PC-3 (cell line): ENCODE data around the gene PEA15. TPM values are rescaled to one million over a fixed set of nuclear protein-coding genes. Genes with fewer than 3 reads are reported as not detected.

Experiments
- ATAC-seq: fragments of 200-7000 bp; cut with Tn5 transposase; 2 replicates; pipeline ENCODE4 v1.9.1; 2020; ENCODE audit warnings: mild to moderate bottlenecking, moderate library complexity
- BruUV-seq: library from RNA; stranded (reverse); fragments of 400-500 nt; replicated peaks from 2 replicates; lab custom pipeline; 2021; lab: Mats Ljungman, UMichigan
- CTCF ChIA-PET: fragments of 300-600 bp; sonication (Branson Sonifier 250); formaldehyde crosslinking; loops from one replicate; lab custom pipeline; 2022; ENCODE audit warnings: antibody characterized with exemption; lab: Charles Lee
- POLR2A ChIA-PET: fragments of 300-600 bp; sonication (Branson Sonifier 250); formaldehyde crosslinking; loops from one replicate; lab custom pipeline; 2022; ENCODE audit warnings: antibody characterized with exemption; ENCODE audit not compliant: unreplicated experiment; lab: Charles Lee
- DNase-seq: peaks from one replicate; pipeline ENCODE4 v3.0.0-alpha.2; 2015
- H2AFZ ChIP-seq: fragments of 300-600 bp; sonication (generic); 2 replicates; pipeline ENCODE4 v1.6.0; 2016; ENCODE audit warnings: antibody characterized with exemption, low read length
- H3F3A ChIP-seq: fragments of 300-600 bp; sonication (generic); one replicate; pipeline ENCODE4 v1.6.0; 2017; ENCODE audit warnings: antibody characterized with exemption, low read length, control low read depth, mild to moderate bottlenecking; ENCODE audit not compliant: unreplicated experiment
- H3K27ac ChIP-seq: fragments of 300-600 bp; sonication (generic); 2 replicates; pipeline ENCODE4 v1.5.1; 2016; ENCODE audit warnings: mild to moderate bottlenecking, low read length
- H3K27me3 ChIP-seq: fragments of 300-600 bp; sonication (generic); 2 replicates; pipeline ENCODE4 v1.6.1; 2016; ENCODE audit warnings: low read length, mixed read lengths
- H3K36me3 ChIP-seq: fragments of 300-600 bp; sonication (generic); 2 replicates; pipeline ENCODE4 v1.6.1; 2016; ENCODE audit warnings: low read depth, mixed run types, low read length, mixed read lengths
- H3K4me1 ChIP-seq: fragments of 300-600 bp; sonication (generic); 2 replicates; pipeline ENCODE4 v1.5.1; 2016; ENCODE audit warnings: low read length; ENCODE audit not compliant: insufficient read depth
- H3K4me2 ChIP-seq: fragments of 300-600 bp; sonication (generic); 2 replicates; pipeline ENCODE4 v1.6.0; 2016; ENCODE audit warnings: low read length
- H3K4me3 ChIP-seq: fragments of 300-600 bp; sonication (generic); 2 replicates; pipeline ENCODE4 v1.5.1; 2016; ENCODE audit warnings: mild to moderate bottlenecking, low read length, mixed read lengths
- H3K79me2 ChIP-seq: fragments of 300-600 bp; sonication (generic); 2 replicates; pipeline ENCODE4 v1.6.1; 2017; ENCODE audit warnings: low read length, mixed read lengths
- H3K9ac ChIP-seq: fragments of 300-600 bp; sonication (generic); 2 replicates; pipeline ENCODE4 v1.6.0; 2016; ENCODE audit warnings: mild to moderate bottlenecking, low read length
- H3K9me2 ChIP-seq: fragments of 300-600 bp; sonication (generic); replicated peaks from 2 replicates; pipeline ENCODE4 v1.6.1; 2016; ENCODE audit warnings: mixed run types, low read length, mixed read lengths
- H3K9me3 ChIP-seq: fragments of 300-600 bp; sonication (generic); 2 replicates; pipeline ENCODE4 v1.6.1; 2016; ENCODE audit warnings: low read length, mixed read lengths
- H4K20me1 ChIP-seq: fragments of 300-600 bp; sonication (generic); 2 replicates; pipeline ENCODE4 v1.6.1; 2016; ENCODE audit warnings: low read length, mixed read lengths
- CTCF ChIP-seq: fragments of 300-600 bp; sonication (generic); conservative IDR thresholded peaks from 2 replicates; pipeline ENCODE4 v1.5.1; 2017; ENCODE audit warnings: antibody characterized with exemption, low read depth, mild to moderate bottlenecking, low read length
- EZH2 ChIP-seq: fragments of 300-600 bp; sonication (generic); IDR thresholded peaks from one replicate; pipeline ENCODE4 v1.6.1; 2017; ENCODE audit warnings: antibody characterized with exemption, mild to moderate bottlenecking, low read length; ENCODE audit not compliant: unreplicated experiment
- EZH2phosphoT487 ChIP-seq: fragments of 300-600 bp; sonication (generic); IDR thresholded peaks from 2 replicates; pipeline ENCODE4 v1.6.1; 2018; ENCODE audit warnings: mild to moderate bottlenecking, antibody characterized with exemption, low read length, borderline replicate concordance
- intact Hi-C: fragments of 100-400 bp; cut with micrococcal nuclease; formaldehyde crosslinking; loops from 2 replicates; pipeline ENCODE4 v1.9.0; 2023
- total RNA-seq: library from RNA; depleted of rRNA; stranded (reverse); fragments of >200 nt; gene quantifications from 2 replicates; pipeline ENCODE4 v1.2.3, GENCODE V29; 2014

PEA15 gene
- total RNA-seq, 1 experiment from 2014 or later = 90.3 TPM

- Histone ChIP-seq H2AFZ (no peak overlapping the region), H3K36me3 (no peaks in the 10 kb centered on the region), H4K20me1 (no peaks in the 10 kb centered on the region), H3K79me2 (no peaks in the 10 kb centered on the region), H3K27ac (no peak overlapping the region), H3K4me3 (no peak overlapping the region), H3K4me1 (peaks cover 9% of the 10 kb centered on the region; the same call in 1 of the 2 replicates), H3K27me3 (no peaks in the 10 kb centered on the region), H3K9me2 (no peaks in the 10 kb centered on the region), H3K4me2 (no peak overlapping the region), H3F3A (no peaks in the 10 kb centered on the region), H3K9me3 (no peaks in the 10 kb centered on the region), H3K9ac (no peak overlapping the region)
- TF ChIP-seq CTCF (no peak), EZH2phosphoT487 (no peak), EZH2 (no peak)
- ATAC-seq (no peak), DNase-seq (no peak)
- POLR2A ChIA-PET = no interaction called here
- no TSS peak for BruUV-seq
- CTCF ChIA-PET = interaction anchor here (2.1 kb wide), 1 partner anchor 28 kb away, joined by 99 read pairs; no protein-coding TSS in a partner anchor
- intact Hi-C loops = loop anchor here (2.0 kb wide), 1 partner anchor 53 kb away; no protein-coding TSS in a partner anchor
These were observed 13.4 kb upstream of the PEA15 start for GRCh38 chr1:160191756-160192155.

- Histone ChIP-seq H3K9ac (no peak overlapping the region), H3K79me2 (no peaks in the 10 kb centered on the region), H2AFZ (no peak overlapping the region), H4K20me1 (no peaks in the 10 kb centered on the region), H3K9me2 (no peaks in the 10 kb centered on the region), H3K4me2 (no peak overlapping the region), H3K4me3 (no peak overlapping the region), H3K4me1 (peaks cover 9% of the 10 kb centered on the region; the same call in 1 of the 2 replicates), H3K9me3 (no peaks in the 10 kb centered on the region), H3K27ac (no peak overlapping the region), H3K27me3 (no peaks in the 10 kb centered on the region), H3K36me3 (no peaks in the 10 kb centered on the region), H3F3A (no peaks in the 10 kb centered on the region)
- ATAC-seq (no peak), DNase-seq (no peak)
- CTCF ChIA-PET = interaction anchor here (2.1 kb wide), 1 partner anchor 27 kb away, joined by 99 read pairs; no protein-coding TSS in a partner anchor
- no TSS peak for BruUV-seq
- intact Hi-C loops = loop anchor here (2.0 kb wide), 1 partner anchor 53 kb away; no protein-coding TSS in a partner anchor
- no peak for TF ChIP-seq EZH2phosphoT487
- TF ChIP-seq EZH2 = no peak
- no peak for TF ChIP-seq CTCF
- POLR2A ChIA-PET = no interaction called here
These were observed 12.9 kb upstream of the PEA15 start for GRCh38 chr1:160192234-160192633.
